Pancreas (tissue), 10 donors: ENCODE data around the gene MDH2. TPM values are rescaled to one million over a fixed set of nuclear protein-coding genes. Genes with fewer than 3 reads are reported as not detected.
"Not testable (repeated sequence)": the region's sequence is repeated elsewhere in the genome, so short reads cannot be mapped to it uniquely, and the experiment has no call there.

ENCODE experiments used
- ATAC-seq, 4 donors: fragments of 200-7000 bp; cut with Tn5 transposase; one replicate each; pipeline versions ENCODE4 v1.8.0 to v1.9.1; 2020; ENCODE audit warnings: mild to moderate bottlenecking in 4 of 4, moderate library complexity in 4 of 4
- DNase-seq, 6 donors: peaks; one replicate each; pipeline ENCODE4 v3.0.0-alpha.2; 2020
- FAIRE-seq: peaks from 2 replicates; lab custom pipeline; 2012; peaks lifted over from hg19 to GRCh38; lab: Jason Lieb, UNC
- H3K27ac ChIP-seq, 4 donors: fragments of 200-600 bp; sonication (generic); 1 replicate in 3 of 4; 2 replicates in 1 of 4; pipeline versions ENCODE4 v1.5.0 to v1.8.0; 2020
- H3K27me3 ChIP-seq, 4 donors: fragments of 200-600 bp; one replicate each; pipeline ENCODE4 v1.8.0; 2021
- H3K36me3 ChIP-seq, 3 donors: fragments of 200-600 bp; sonication (generic) in 1 of 3; one replicate each; pipeline versions ENCODE4 v1.5.0 to v1.8.0; 2020 to 2021
- H3K4me1 ChIP-seq, 3 donors: fragments of 200-600 bp; one replicate each; pipeline ENCODE4 v1.8.0; 2021
- H3K4me3 ChIP-seq, 4 donors: fragments of 200-600 bp; sonication (generic) in 2 of 4; one replicate each; pipeline versions ENCODE4 v1.5.0 to v1.8.0; 2020 to 2021
- H3K9me3 ChIP-seq, 4 donors: fragments of 200-600 bp; one replicate each; pipeline ENCODE4 v1.8.0; 2021
- WGBS, 2 donors: extraction: QIAGEN DNeasy Blood & Tissue Kit; methylation state at CpG; one replicate each; pipeline ENCODE4 v1.1.7; 2013; 5-methylcytosine and 5-hydroxymethylcytosine counted together
- intact Hi-C, 3 donors: fragments of 100-400 bp; cut with DNase I; formaldehyde crosslinking; loops; one replicate each; pipeline versions ENCODE4 v1.11.1 to v1.14.2; 2022
- polyA plus RNA-seq, 2 donors: library from polyadenylated mRNA; stranded (reverse); fragments of 200-250 nt; gene quantifications; one replicate each; pipeline ENCODE4 v1.2.3, GENCODE V29; 2013
- total RNA-seq, 6 donors: library from RNA; stranded (reverse); fragmentation: NEBNext Ultra II Directional in 4 of 6; extraction: Animal tissue kit (Norgen Biotek cat#: 25700) in 4 of 6; gene quantifications; one replicate each; pipeline versions ENCODE4 v1.2.1 to v1.2.4, GENCODE V29; 2021 to 2023
- TF ChIP-seq, protein P1 (sequence below), 4 donors: fragments of 200-600 bp; sonication (generic) in 3 of 4; IDR thresholded peaks; one replicate each; pipeline versions ENCODE4 v1.5.0 to v1.8.0; 2021; ENCODE audit warnings: antibody characterized with exemption in 4 of 4
- donor health status: healthy with polysubstance abuse.
- donor health status: DM: no; HTN: no; CAD: no; lungs with moderate emphysema.
- donor health status: DM: no; HTN: no; CAD: no.
- donor health status: control.
- donor health status: control.
- donor health status: Bipolar disorder and iron deficiency.
- donor health status: DM: yes; HTN: yes; CAD: no.
- donor health status: DM: no; HTN: no; CAD: no.
- donor health status: DM: no; HTN: no; CAD: no.
- donor health status: DM: yes; HTN: yes; CAD: no.

The MDH2 gene
- total and polyA plus RNA-seq, 8 donors, result 36.3 to 106 (median 79.2) TPM

DNA sequence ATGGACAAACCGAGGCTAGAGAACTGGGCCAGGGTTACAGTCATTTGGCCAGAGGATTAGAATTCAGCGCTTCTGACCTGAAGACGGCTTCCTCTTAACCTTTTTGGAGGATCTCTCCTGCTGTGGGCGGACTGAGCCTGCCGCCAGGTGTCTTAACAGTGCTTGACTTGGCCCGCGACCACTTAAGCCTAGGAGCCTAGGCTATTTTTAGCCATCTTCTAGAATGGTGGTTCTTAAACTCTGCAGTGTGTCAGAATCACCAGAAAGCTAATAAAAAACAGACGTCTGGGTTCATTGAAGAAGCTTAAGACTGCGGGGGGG lies 722 bp downstream of the MDH2 start:
- H3K36me3 ChIP-seq, result no peaks in the 10 kb centered on the region
- FAIRE-seq (no peak), ATAC-seq (peak; percentile 13 to 41 (median 35)), DNase-seq (peak in 2 of 6 donors; percentile 26 to 31)
- TF ChIP-seq, protein P1, sequence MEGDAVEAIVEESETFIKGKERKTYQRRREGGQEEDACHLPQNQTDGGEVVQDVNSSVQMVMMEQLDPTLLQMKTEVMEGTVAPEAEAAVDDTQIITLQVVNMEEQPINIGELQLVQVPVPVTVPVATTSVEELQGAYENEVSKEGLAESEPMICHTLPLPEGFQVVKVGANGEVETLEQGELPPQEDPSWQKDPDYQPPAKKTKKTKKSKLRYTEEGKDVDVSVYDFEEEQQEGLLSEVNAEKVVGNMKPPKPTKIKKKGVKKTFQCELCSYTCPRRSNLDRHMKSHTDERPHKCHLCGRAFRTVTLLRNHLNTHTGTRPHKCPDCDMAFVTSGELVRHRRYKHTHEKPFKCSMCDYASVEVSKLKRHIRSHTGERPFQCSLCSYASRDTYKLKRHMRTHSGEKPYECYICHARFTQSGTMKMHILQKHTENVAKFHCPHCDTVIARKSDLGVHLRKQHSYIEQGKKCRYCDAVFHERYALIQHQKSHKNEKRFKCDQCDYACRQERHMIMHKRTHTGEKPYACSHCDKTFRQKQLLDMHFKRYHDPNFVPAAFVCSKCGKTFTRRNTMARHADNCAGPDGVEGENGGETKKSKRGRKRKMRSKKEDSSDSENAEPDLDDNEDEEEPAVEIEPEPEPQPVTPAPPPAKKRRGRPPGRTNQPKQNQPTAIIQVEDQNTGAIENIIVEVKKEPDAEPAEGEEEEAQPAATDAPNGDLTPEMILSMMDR (IDR thresholded peaks at IDR 0.05), result no peak
- H3K27me3 ChIP-seq, result no peaks in the 10 kb centered on the region
- WGBS, 2 donors, result 1 to 2% methylated on average over 9 of the region's 9 CpGs
- intact Hi-C loops, result no loop called here
- H3K27ac ChIP-seq, result peak overlapping the region; percentile 85 to 94 (median 90)
- peaks cover 9 to 19% (median 14%) of the 10 kb centered on the region in 3 donors for H3K4me1 ChIP-seq
- peak overlapping the region; percentile 90 to 97 (median 94) for H3K4me3 ChIP-seq
- H3K9me3 ChIP-seq, result no peaks in the 10 kb centered on the region

DNA sequence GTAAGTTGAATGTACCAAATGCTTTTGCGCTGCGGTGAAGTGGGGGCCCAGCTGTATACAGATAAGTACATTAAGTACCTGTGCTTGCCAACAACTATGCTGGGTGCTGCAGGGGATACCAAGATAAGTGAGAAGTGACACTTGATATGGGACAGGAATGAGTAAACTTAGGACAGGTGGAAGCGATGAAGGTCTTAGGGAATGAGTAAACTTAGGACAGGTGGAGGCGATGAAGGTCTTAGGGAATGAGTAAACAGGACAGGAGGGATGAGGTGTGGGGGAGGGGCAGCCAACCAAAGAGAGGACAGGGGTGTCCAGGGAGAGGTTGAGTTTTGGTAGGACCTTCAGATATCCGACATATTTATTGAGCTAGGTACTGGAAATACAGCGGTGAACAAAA lies 1.4 kb downstream of the MDH2 start:
- Histone ChIP-seq H3K27ac (peak overlapping the region in 1 of 4 donors; percentile 94), H3K9me3 (no peaks in the 10 kb centered on the region), H3K36me3 (no peaks in the 10 kb centered on the region), H3K4me3 (peak overlapping the region in 1 of 4 donors; percentile 96), H3K4me1 (peaks cover 9 to 19% (median 9%) of the 10 kb centered on the region in 3 donors), H3K27me3 (no peaks in the 10 kb centered on the region)
- WGBS, 2 donors, result 51 to 67% methylated on average over 6 of the region's 6 CpGs
- DNase-seq (no peak), ATAC-seq (no peak), FAIRE-seq (no peak)
- TF ChIP-seq, protein P1 (IDR thresholded peaks at IDR 0.05), result no peak
- intact Hi-C loops, result no loop called here

DNA sequence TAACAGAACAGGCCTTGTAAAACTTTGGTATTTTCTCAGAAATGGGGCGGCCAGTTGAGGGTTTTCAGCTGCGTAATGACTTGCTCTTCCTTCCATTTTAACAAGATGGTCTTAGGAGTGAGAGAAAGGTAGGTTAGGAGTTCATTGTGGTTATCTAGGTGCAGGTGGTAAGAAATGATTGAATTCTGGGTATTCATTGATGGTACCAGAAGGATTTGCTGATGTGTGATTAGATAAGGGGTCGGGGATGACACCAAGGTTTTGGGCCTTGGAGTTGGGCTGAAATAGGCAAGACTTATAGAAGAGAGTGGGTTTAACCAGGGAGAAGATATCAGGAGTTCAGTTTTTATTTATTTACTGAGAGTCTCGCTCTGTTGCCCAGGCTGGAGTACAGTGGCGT lies 2.6 kb downstream of the MDH2 start:
- DNase-seq (no peak), FAIRE-seq (no peak), ATAC-seq (no peak)
- intact Hi-C loops, result no loop called here
- H3K4me3 ChIP-seq, result no peak overlapping the region
- TF ChIP-seq, protein P1 (IDR thresholded peaks at IDR 0.05), result no peak
- no peaks in the 10 kb centered on the region for H3K9me3 ChIP-seq
- 89 to 90% methylated on average over 5 of the region's 5 CpGs for WGBS, 2 donors
- H3K27ac ChIP-seq, result no peak overlapping the region
- H3K27me3 ChIP-seq, result no peaks in the 10 kb centered on the region
- peaks cover under 1 to 18% (median 6%) of the 10 kb centered on the region in 3 donors for H3K4me1 ChIP-seq
- H3K36me3 ChIP-seq, result no peaks in the 10 kb centered on the region

DNA sequence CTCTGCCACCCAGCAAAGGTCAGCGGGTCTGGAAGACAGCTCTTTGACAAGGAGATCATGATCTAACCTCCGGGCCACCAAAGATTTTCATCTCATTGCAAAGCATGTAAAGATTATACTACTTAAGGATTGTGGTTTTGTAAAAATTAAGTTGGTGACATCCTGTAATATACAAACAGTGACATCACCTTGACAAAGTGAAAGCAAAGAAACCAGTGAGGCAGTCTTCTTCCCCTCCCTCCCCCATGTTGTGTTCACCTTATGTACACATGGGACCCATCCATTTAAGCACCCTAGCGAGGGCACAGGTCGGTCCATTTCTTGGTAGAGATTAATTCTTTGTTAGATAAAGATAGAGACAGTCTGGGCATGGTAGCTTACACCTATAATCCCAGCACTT lies 3.9 kb downstream of the MDH2 start:
- 52 to 70% methylated on average over 4 of the region's 4 CpGs for WGBS, 2 donors
- no peaks in the 10 kb centered on the region for H3K36me3 ChIP-seq
- no peaks in the 10 kb centered on the region for H3K27me3 ChIP-seq
- TF ChIP-seq, protein P1 (IDR thresholded peaks at IDR 0.05), result no peak
- H3K4me3 ChIP-seq, result no peak overlapping the region
- intact Hi-C loops, result no loop called here
- FAIRE-seq (no peak), DNase-seq (no peak), ATAC-seq (no peak)
- H3K4me1 ChIP-seq, result peaks cover 0 to 19% (median 15%) of the 10 kb centered on the region in 3 donors
- H3K9me3 ChIP-seq, result no peaks in the 10 kb centered on the region
- H3K27ac ChIP-seq, result no peak overlapping the region

DNA sequence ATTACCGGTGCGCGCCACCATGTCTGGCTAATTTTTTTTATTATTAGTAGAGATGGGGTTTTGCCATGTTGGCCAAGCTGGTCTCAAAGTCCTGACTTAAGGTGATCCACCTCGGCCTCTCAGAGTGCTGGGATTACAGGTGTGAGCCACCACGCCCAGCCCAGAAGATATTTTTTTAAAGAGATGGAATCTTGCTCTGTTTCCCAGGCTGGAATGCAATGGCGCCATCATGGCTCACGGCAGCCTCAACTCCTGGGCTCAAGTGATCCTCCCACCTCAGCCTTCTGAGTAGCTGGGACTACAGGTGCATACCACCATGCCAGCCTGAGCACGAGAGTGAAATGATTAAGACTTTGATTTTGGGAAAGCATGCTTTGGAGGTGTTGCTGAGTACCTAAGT lies 4.8 kb downstream of the MDH2 start:
- H3K36me3 ChIP-seq, H3K27ac ChIP-seq: not testable (repeated sequence)
- 95 to 99% methylated on average over 8 of the region's 8 CpGs for WGBS, 2 donors

More for the DNA sequence above, 4.8 kb downstream of the MDH2 start:
- intact Hi-C loops, ATAC-seq, H3K4me3 ChIP-seq, H3K9me3 ChIP-seq, H3K27me3 ChIP-seq, DNase-seq, FAIRE-seq: not testable (repeated sequence)
- peaks cover 0 to 24% (median 20%) of the 10 kb centered on the region in 3 donors for H3K4me1 ChIP-seq
